Prostate gland (tissue), 2 donors: ENCODE measurements around the gene GBX2.

ENCODE experiments used
- CTCF ChIP-seq, 4 experiments: fragments of 200-600 bp in 2 of 4; fragments of 450-650 bp in 2 of 4; sonication (generic) in 2 of 4; IDR thresholded peaks; 1 replicate in 3 of 4; 2 replicates in 1 of 4; pipeline ENCODE4 v1.5.1; 2016 to 2019; ENCODE audit warnings: antibody characterized with exemption in 4 of 4, mild to moderate bottlenecking in 2 of 4, moderate library complexity in 2 of 4
- POLR2A ChIP-seq: fragments of 450-650 bp; IDR thresholded peaks from one replicate; pipeline ENCODE4 v1.6.1; 2016; ENCODE audit warnings: antibody characterized with exemption, mild to moderate bottlenecking
- POLR2AphosphoS5 ChIP-seq: sonication (generic); formaldehyde crosslinking; IDR thresholded peaks from one replicate; pipeline ENCODE4 v1.6.1; 2017; ENCODE audit warnings: antibody characterized with exemption

DNA sequence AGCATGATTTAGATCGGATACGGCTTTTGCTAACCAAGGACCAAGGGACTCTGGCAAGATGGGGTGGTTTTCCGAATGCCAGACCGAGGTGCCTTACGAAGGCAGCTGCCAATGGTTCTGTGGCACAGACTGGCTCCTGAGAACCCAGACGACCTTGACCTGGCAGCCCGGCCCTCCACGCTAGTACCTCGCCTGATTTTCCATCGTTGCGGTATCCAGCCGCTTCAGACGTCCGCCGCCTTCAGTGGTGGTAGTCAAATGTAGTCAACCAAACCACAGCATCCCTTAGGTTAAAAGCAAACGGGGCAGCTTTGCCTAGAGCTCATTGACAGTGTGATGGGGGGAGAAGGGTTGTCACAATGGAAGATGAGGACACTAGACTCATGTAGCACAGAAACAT is 42.6 kb downstream of the GBX2 start:
- TF ChIP-seq POLR2A: no peak
- no peak for TF ChIP-seq CTCF (IDR thresholded peaks at IDR 0.05)
- TF ChIP-seq POLR2AphosphoS5: no peak
